AG04450 (cell line): ENCODE results near the gene TM9SF3. TPM values are rescaled to one million over a fixed set of nuclear protein-coding genes. Genes with fewer than 3 reads are reported as not detected.

Experiments used
- CTCF ChIA-PET: fragments of 300-600, 350-600 bp; formaldehyde crosslinking; extraction: SDS; loops from one replicate; lab custom pipeline; 2022; ENCODE audit warnings: antibody characterized with exemption, inconsistent platforms; lab: Charles Lee
- POLR2A ChIA-PET: fragments of 350-600 bp; formaldehyde crosslinking; extraction: SDS; loops from one replicate; lab custom pipeline; 2021; ENCODE audit warnings: antibody characterized with exemption, inconsistent platforms; lab: Yijun Ruan, JAX
- DNase-seq: peaks from one replicate; pipeline ENCODE4 v3.0.0-alpha.2; 2011; ENCODE audit warnings: low read depth, low spot score
- H3K27ac ChIP-seq: one replicate; pipeline ENCODE4 v1.5.1; 2012; ENCODE audit warnings: low read depth, low read length, control low read depth
- H3K27me3 ChIP-seq: one replicate; pipeline ENCODE4 v1.6.0; 2012; ENCODE audit warnings: low read length; ENCODE audit not compliant: control insufficient read depth, insufficient read depth
- H3K4me3 ChIP-seq: 2 replicates; pipeline ENCODE4 v1.5.1; 2011; ENCODE audit warnings: mild to moderate bottlenecking, low read depth, low read length, control low read depth
- H3K9me3 ChIP-seq: 2 replicates; pipeline ENCODE4 v1.5.1; 2012; ENCODE audit warnings: low read length; ENCODE audit not compliant: control insufficient read depth, insufficient read depth
- CTCF ChIP-seq: IDR thresholded peaks from 2 replicates; pipeline ENCODE4 v1.5.1; 2011; ENCODE audit warnings: low read depth, low read length, control low read depth, inconsistent platforms
- polyA plus RNA-seq: library from polyadenylated mRNA; depleted of rRNA; stranded (reverse); fragments of >200 nt; gene quantifications from 2 replicates; pipeline ENCODE4 v1.2.3, GENCODE V29; 2011

The TM9SF3 gene
- polyA plus RNA-seq, 1 experiment, result 90.7 TPM

- no peak overlapping the region for H3K4me3 ChIP-seq
- no peak for DNase-seq
- no peaks in the 10 kb centered on the region for H3K9me3 ChIP-seq
- ChIA-PET POLR2A (no interaction called here), CTCF (no interaction called here)
- H3K27ac ChIP-seq, result no peak overlapping the region
- peaks cover 2% of the 10 kb centered on the region for H3K27me3 ChIP-seq
- TF ChIP-seq CTCF, result no peak
Observed at GRCh38 chr10:96619120-96619519, 32.3 kb upstream of the TM9SF3 start.

GRCh38 chr10:96618653-96619052 lies 31.8 kb upstream of the TM9SF3 start:
- DNase-seq, result no peak

GRCh38 chr10:96616961-96617360 lies 30.1 kb upstream of the TM9SF3 start:
- Histone ChIP-seq H3K27me3 (peaks cover 5% of the 10 kb centered on the region), H3K9me3 (no peaks in the 10 kb centered on the region), H3K27ac (no peak overlapping the region), H3K4me3 (no peak overlapping the region)
- ChIA-PET CTCF (interaction anchor here (0.6 kb wide), 1 partner anchor 922 kb away, joined by 4 read pairs; no protein-coding TSS in a partner anchor), POLR2A (no interaction called here)
- DNase-seq, result no peak
- TF ChIP-seq CTCF, result no peak

More at GRCh38 chr10:96618653-96619052, 31.8 kb upstream of the TM9SF3 start:
- ChIA-PET POLR2A (no interaction called here), CTCF (no interaction called here)
- Histone ChIP-seq H3K27me3 (peaks cover 2% of the 10 kb centered on the region), H3K4me3 (no peak overlapping the region), H3K9me3 (no peaks in the 10 kb centered on the region), H3K27ac (no peak overlapping the region)
- TF ChIP-seq CTCF, result no peak

- Histone ChIP-seq H3K27me3 (peaks cover 5% of the 10 kb centered on the region), H3K27ac (no peak overlapping the region), H3K9me3 (no peaks in the 10 kb centered on the region), H3K4me3 (no peak overlapping the region)
- no peak for TF ChIP-seq CTCF
- CTCF ChIA-PET, result interaction anchor here (1.0 kb wide), 1 partner anchor 162 kb away, joined by 4 read pairs; no protein-coding TSS in a partner anchor
- POLR2A ChIA-PET, result no interaction called here
- peak; percentile 15 for DNase-seq
Observed at GRCh38 chr10:96614515-96614914, 27.7 kb upstream of the TM9SF3 start.

- no peak for TF ChIP-seq CTCF
- ChIA-PET POLR2A (no interaction called here), CTCF (no interaction called here)
- Histone ChIP-seq H3K4me3 (no peak overlapping the region), H3K9me3 (no peaks in the 10 kb centered on the region), H3K27ac (no peak overlapping the region), H3K27me3 (peaks cover 3% of the 10 kb centered on the region)
- DNase-seq, result no peak
Observed at GRCh38 chr10:96613576-96613975, 26.8 kb upstream of the TM9SF3 start.
